OCI-LY7 (cell line): Measurements from ENCODE around the gene MYMX.

Source experiments
- EZH2phosphoT487 ChIP-seq: fragments of 200-600 bp; sonication (generic); IDR thresholded peaks from 2 replicates; pipeline ENCODE4 v1.6.1; 2018; ENCODE audit warnings: low read depth, borderline replicate concordance, mild to moderate bottlenecking, mixed run types, antibody characterized with exemption, low read length, moderate library complexity, mixed read lengths
- TF ChIP-seq, protein P1 (sequence below): fragments of 200-600 bp; sonication (generic); conservative IDR thresholded peaks from 2 replicates; pipeline ENCODE4 v1.5.1; 2014; ENCODE audit warnings: mild to moderate bottlenecking, antibody characterized with exemption, low read length, moderate library complexity, mixed read lengths

- TF ChIP-seq, protein P1, sequence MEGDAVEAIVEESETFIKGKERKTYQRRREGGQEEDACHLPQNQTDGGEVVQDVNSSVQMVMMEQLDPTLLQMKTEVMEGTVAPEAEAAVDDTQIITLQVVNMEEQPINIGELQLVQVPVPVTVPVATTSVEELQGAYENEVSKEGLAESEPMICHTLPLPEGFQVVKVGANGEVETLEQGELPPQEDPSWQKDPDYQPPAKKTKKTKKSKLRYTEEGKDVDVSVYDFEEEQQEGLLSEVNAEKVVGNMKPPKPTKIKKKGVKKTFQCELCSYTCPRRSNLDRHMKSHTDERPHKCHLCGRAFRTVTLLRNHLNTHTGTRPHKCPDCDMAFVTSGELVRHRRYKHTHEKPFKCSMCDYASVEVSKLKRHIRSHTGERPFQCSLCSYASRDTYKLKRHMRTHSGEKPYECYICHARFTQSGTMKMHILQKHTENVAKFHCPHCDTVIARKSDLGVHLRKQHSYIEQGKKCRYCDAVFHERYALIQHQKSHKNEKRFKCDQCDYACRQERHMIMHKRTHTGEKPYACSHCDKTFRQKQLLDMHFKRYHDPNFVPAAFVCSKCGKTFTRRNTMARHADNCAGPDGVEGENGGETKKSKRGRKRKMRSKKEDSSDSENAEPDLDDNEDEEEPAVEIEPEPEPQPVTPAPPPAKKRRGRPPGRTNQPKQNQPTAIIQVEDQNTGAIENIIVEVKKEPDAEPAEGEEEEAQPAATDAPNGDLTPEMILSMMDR: no peak
- no peak for TF ChIP-seq EZH2phosphoT487
Measured at GRCh38 chr6:44182911-44183390, 33.8 kb upstream of the MYMX start.
